K562 (cell line): Measurements from ENCODE around the gene TSPAN1. TPM values are rescaled to one million over a fixed set of nuclear protein-coding genes. Genes with fewer than 3 reads are reported as not detected.

ENCODE experiments used
- AFF4 ChIP-seq: sonication (generic); formaldehyde crosslinking; IDR thresholded peaks from 2 replicates; pipeline ENCODE4 v1.8.0; 2023; ENCODE audit warnings: mild to moderate bottlenecking, missing genetic modification reagents
- CCAR2 ChIP-seq: fragments of 200-400 bp; formaldehyde crosslinking; IDR thresholded peaks from 2 replicates; pipeline ENCODE4 v1.6.1; 2017; ENCODE audit warnings: mild to moderate bottlenecking, low read depth, low read length
- CHD1 ChIP-seq: fragments of 200-600 bp; sonication (generic); IDR thresholded peaks from one replicate; pipeline ENCODE4 v1.6.1; 2012; ENCODE audit warnings: mild to moderate bottlenecking, moderate library complexity, low read length, inconsistent platforms
- CREB1 ChIP-seq, 2 experiments: sonication (generic) in 1 of 2; formaldehyde crosslinking in 1 of 2; IDR thresholded peaks; 2 replicates each; pipeline versions ENCODE4 v1.6.1 to v1.8.0; 2012 to 2022; ENCODE audit warnings: inconsistent platforms in 1 of 2, mild to moderate bottlenecking in 1 of 2, missing genetic modification reagents in 1 of 2, moderate library complexity in 1 of 2
- DEAF1 ChIP-seq: fragments of 450-650 bp; formaldehyde crosslinking; IDR thresholded peaks from 2 replicates; pipeline ENCODE4 v1.4.0; 2020; ENCODE audit warnings: mild to moderate bottlenecking, moderate library complexity
- DIDO1 ChIP-seq: fragments of 450-650 bp; IDR thresholded peaks from 2 replicates; pipeline ENCODE4 v1.6.1; 2016; ENCODE audit warnings: low read depth, missing biosample characterization, missing genetic modification characterization
- DPF2 ChIP-seq: fragments of 450-650 bp; IDR thresholded peaks from 2 replicates; pipeline ENCODE4 v1.6.1; 2016
- E2F5 ChIP-seq: sonication (generic); formaldehyde crosslinking; IDR thresholded peaks from 2 replicates; pipeline ENCODE4 v1.8.0; 2022; ENCODE audit warnings: mild to moderate bottlenecking, missing genetic modification reagents
- GABPA ChIP-seq: fragments of 200-800 bp; sonication (Bioruptor generic); conservative IDR thresholded peaks from 2 replicates; pipeline ENCODE4 v1.6.1; 2016; ENCODE audit warnings: low read depth, missing genetic modification characterization, missing compliant biosample characterization
- GATA2 ChIP-seq: sonication (generic); formaldehyde crosslinking; IDR thresholded peaks from 2 replicates; pipeline ENCODE4 v1.4.0; 2020; ENCODE audit warnings: mild to moderate bottlenecking, missing genetic modification reagents
- HEY1 ChIP-seq: fragments of 250-450 bp; sonication (Bioruptor Pico); IDR thresholded peaks from 2 replicates; pipeline ENCODE4 v1.5.0; 2020; ENCODE audit warnings: mild to moderate bottlenecking, moderate library complexity, borderline replicate concordance
- ID3 ChIP-seq, 2 experiments: fragments of 250-450 bp in 1 of 2; fragments of 450-650 bp in 1 of 2; sonication (Bioruptor Pico) in 1 of 2; IDR thresholded peaks; 2 replicates each; pipeline versions ENCODE4 v1.6.1 to v1.8.0; 2016 to 2021; ENCODE audit warnings: mild to moderate bottlenecking in 2 of 2, moderate library complexity in 2 of 2, missing compliant biosample characterization in 1 of 2, missing genetic modification characterization in 1 of 2
- MITF ChIP-seq: IDR thresholded peaks from 2 replicates; pipeline ENCODE4 v1.6.1; 2014; ENCODE audit warnings: antibody characterized with exemption
- MTA1 ChIP-seq: fragments of 450-650 bp; IDR thresholded peaks from 2 replicates; pipeline ENCODE4 v1.6.1; 2017; ENCODE audit warnings: borderline replicate concordance
- RBFOX2 ChIP-seq: fragments of 200-400 bp; formaldehyde crosslinking; IDR thresholded peaks from 2 replicates; pipeline ENCODE4 v1.6.1; 2017; ENCODE audit warnings: low read depth, mild to moderate bottlenecking, low read length, moderate library complexity
- SMARCA5 ChIP-seq: fragments of 450-650 bp; IDR thresholded peaks from 2 replicates; pipeline ENCODE4 v1.6.1; 2016
- SREBF1 ChIP-seq: fragments of 150-350 bp; IDR thresholded peaks from 2 replicates; pipeline ENCODE4 v1.6.1; 2014; ENCODE audit warnings: antibody characterized with exemption, low read depth, low read length, borderline replicate concordance
- TEAD2 ChIP-seq: fragments of 450-650 bp; IDR thresholded peaks from 2 replicates; pipeline ENCODE4 v1.6.1; 2016; ENCODE audit warnings: missing genetic modification characterization, control low read depth, missing compliant biosample characterization
- polyA plus RNA-seq, 8 experiments: library from polyadenylated mRNA; depleted of rRNA in 4 of 8; stranded (reverse) in 5 of 8; unstranded in 3 of 8; fragments of >200 nt; fragmentation: Nextera tagmentation in 2 of 8; fragmentation: Illumina TruSeq in 1 of 8; extraction: Ambion mirVana in 2 of 8; extraction: Trizol in 1 of 8; gene quantifications; 2 replicates each; pipeline versions ENCODE4 v1.2.1 to v1.2.3, GENCODE V29; 2011 to 2014; ENCODE audit warnings: inconsistent platforms in 1 of 8, missing spikeins in 1 of 8
- total RNA-seq, 7 experiments: library from RNA; depleted of rRNA in 6 of 7; stranded (reverse); fragments of >200 nt in 6 of 7; fragmentation: Illumina TruSeq in 2 of 7; extraction: Trizol in 2 of 7; gene quantifications; 2 replicates each; pipeline versions ENCODE4 v1.2.1 to v1.2.3, GENCODE V29; 2011 to 2021; ENCODE audit warnings: low replicate concordance in 1 of 7

Gene TSPAN1
- total and polyA plus RNA-seq, 9 of the 15 experiments (the other 6 are each of a cell fraction or from before 2014, with no cell fraction given): 0.58 TPM; not detected in 8

- TF ChIP-seq CCAR2 (no peak), MITF (no peak), CHD1 (no peak), DIDO1 (tag) (no peak), HEY1 (CRISPR knock-in tag) (no peak), SMARCA5 (peak; percentile 75), E2F5 (CRISPR knock-in tag) (no peak), DEAF1 (CRISPR knock-in tag) (peak; percentile 100), RBFOX2 (no peak), DPF2 (peak; percentile 77), GATA2 (CRISPR knock-in tag) (peak; percentile 58; the same call in 1 of the 2 replicates), GABPA (no peak; the same call in 1 of the 2 replicates), MTA1 (peak; percentile 77), TEAD2 (tag) (no peak), ID3 (CRISPR knock-in tag; IDR thresholded peaks at IDR 0.05) (no peak), ID3 (tag; IDR thresholded peaks at IDR 0.05) (no peak), SREBF1 (no peak), CREB1 (IDR thresholded peaks at IDR 0.05) (no peak), CREB1 (CRISPR knock-in tag; IDR thresholded peaks at IDR 0.05) (no peak), AFF4 (CRISPR knock-in tag) (no peak)
Observed at GRCh38 chr1:46179138-46180081, 4.5 kb downstream of the TSPAN1 start (continued).
